ENCODE measurements around the gene GGPS1.
"Not testable (repeated sequence)": the region's sequence is repeated elsewhere in the genome, so short reads cannot be mapped to it uniquely, and the experiment has no call there.

GRCh38 chr1:235378134-235378735, 49.9 kb downstream of the GGPS1 start:
- not testable (repeated sequence) for TF ChIP-seq CTCF, POLR2A (IDR thresholded peaks at IDR 0.05)

Measured in heart left ventricle (tissue), 13 donors.